K562 (cell line): ENCODE measurements around the gene ADGRB2. TPM values are rescaled to one million over a fixed set of nuclear protein-coding genes. Genes with fewer than 3 reads are reported as not detected.

ENCODE experiments used
- CTCFL ChIP-seq: IDR thresholded peaks from 2 replicates; pipeline ENCODE4 v1.6.1; 2011; ENCODE audit warnings: borderline replicate concordance, low read depth, mild to moderate bottlenecking, moderate library complexity, low read length; ENCODE audit not compliant: insufficient read depth, poor library complexity, severe bottlenecking
- EHMT2 ChIP-seq: fragments of 450-650 bp; IDR thresholded peaks from 2 replicates; pipeline ENCODE4 v1.6.1; 2018; ENCODE audit warnings: antibody characterized with exemption
- GATAD2A ChIP-seq: fragments of 450-650 bp; IDR thresholded peaks from 2 replicates; pipeline ENCODE4 v1.6.1; 2017
- KDM2B ChIP-seq: fragments of 250-450 bp; sonication (Bioruptor Pico); IDR thresholded peaks from 2 replicates; pipeline ENCODE4 v1.8.0; 2021; ENCODE audit warnings: mild to moderate bottlenecking, moderate library complexity
- LARP7 ChIP-seq: fragments of 450-650 bp; IDR thresholded peaks from 2 replicates; pipeline ENCODE4 v1.6.1; 2016
- SIX5 ChIP-seq, 2 experiments: IDR thresholded peaks; 2 replicates each; pipeline ENCODE4 v1.6.1; 2011; ENCODE audit warnings: low read length in 2 of 2, borderline replicate concordance in 1 of 2, low read depth in 1 of 2, mild to moderate bottlenecking in 1 of 2, moderate library complexity in 1 of 2; ENCODE audit not compliant: insufficient read depth in 1 of 2
- STAT5A ChIP-seq: IDR thresholded peaks from 2 replicates; pipeline ENCODE4 v1.6.1; 2012; ENCODE audit warnings: low read length, inconsistent platforms, borderline replicate concordance
- ZBTB40 ChIP-seq, 2 experiments: fragments of 450-650 bp in 1 of 2; sonication (generic) in 1 of 2; formaldehyde crosslinking in 1 of 2; IDR thresholded peaks; 2 replicates each; pipeline versions ENCODE4 v1.7.1 to v1.9.0; 2016 to 2022; ENCODE audit warnings: inconsistent platforms in 1 of 2, mild to moderate bottlenecking in 1 of 2, missing genetic modification reagents in 1 of 2
- ZFP36 ChIP-seq: fragments of 150-350 bp; IDR thresholded peaks from 2 replicates; pipeline ENCODE4 v1.6.1; 2018; ENCODE audit warnings: low read length, low read depth; ENCODE audit not compliant: partially characterized antibody
- ZNF316 ChIP-seq: fragments of 450-650 bp; IDR thresholded peaks from 2 replicates; pipeline ENCODE4 v1.6.1; 2016
- ZNF57 ChIP-seq: fragments of 450-650 bp; formaldehyde crosslinking; IDR thresholded peaks from 2 replicates; pipeline ENCODE4 v1.4.0; 2020; ENCODE audit warnings: mild to moderate bottlenecking, moderate library complexity
- ZNF699 ChIP-seq: fragments of 250-450 bp; sonication (Bioruptor Pico); IDR thresholded peaks from 2 replicates; pipeline ENCODE4 v1.8.0; 2021; ENCODE audit warnings: mild to moderate bottlenecking, moderate library complexity; ENCODE audit not compliant: insufficient replicate concordance
- polyA plus RNA-seq, 8 experiments: library from polyadenylated mRNA; depleted of rRNA in 4 of 8; stranded (reverse) in 5 of 8; unstranded in 3 of 8; fragments of >200 nt; fragmentation: Nextera tagmentation in 2 of 8; fragmentation: Illumina TruSeq in 1 of 8; extraction: Ambion mirVana in 2 of 8; extraction: Trizol in 1 of 8; gene quantifications; 2 replicates each; pipeline versions ENCODE4 v1.2.1 to v1.2.3, GENCODE V29; 2011 to 2014; ENCODE audit warnings: inconsistent platforms in 1 of 8, missing spikeins in 1 of 8
- total RNA-seq, 7 experiments: library from RNA; depleted of rRNA in 6 of 7; stranded (reverse); fragments of >200 nt in 6 of 7; fragmentation: Illumina TruSeq in 2 of 7; extraction: Trizol in 2 of 7; gene quantifications; 2 replicates each; pipeline versions ENCODE4 v1.2.1 to v1.2.3, GENCODE V29; 2011 to 2021; ENCODE audit warnings: low replicate concordance in 1 of 7
- TF ChIP-seq, protein P1 (sequence below), 2 experiments: fragments of 250-450 bp in 1 of 2; fragments of 450-650 bp in 1 of 2; sonication (Bioruptor Pico) in 1 of 2; IDR thresholded peaks; 2 replicates each; pipeline versions ENCODE4 v1.6.1 to v1.8.0; 2016 to 2021; ENCODE audit warnings: mild to moderate bottlenecking in 2 of 2, moderate library complexity in 2 of 2, missing compliant biosample characterization in 1 of 2, missing genetic modification characterization in 1 of 2

ADGRB2 gene
- total and polyA plus RNA-seq, 9 of the 15 experiments (the other 6 are each of a cell fraction or from before 2014, with no cell fraction given): 0.04 to 0.23 (median 0.20) TPM; not detected in 2

GRCh38 chr1:31715873-31716220 is 48.3 kb downstream of the ADGRB2 start (continued):
- TF ChIP-seq, protein P1, sequence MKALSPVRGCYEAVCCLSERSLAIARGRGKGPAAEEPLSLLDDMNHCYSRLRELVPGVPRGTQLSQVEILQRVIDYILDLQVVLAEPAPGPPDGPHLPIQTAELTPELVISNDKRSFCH (CRISPR knock-in tag; IDR thresholded peaks at IDR 0.05): no peak
- TF ChIP-seq, protein P1 (tag; IDR thresholded peaks at IDR 0.05): 0 out of 2 replicates have a peak, but pooled peaks have one; percentile 5
- TF ChIP-seq ZBTB40 (IDR thresholded peaks at IDR 0.05) (no peak), ZBTB40 (CRISPR knock-in tag; IDR thresholded peaks at IDR 0.05) (no peak), CTCFL (no peak), ZNF316 (peak; percentile 1; the same call in 1 of the 2 replicates), GATAD2A (no peak), LARP7 (0 out of 2 replicates have a peak, but pooled peaks have one; percentile 14), ZNF57 (CRISPR knock-in tag) (no peak), ZFP36 (no peak), KDM2B (no peak), STAT5A (no peak), ZNF699 (CRISPR knock-in tag) (no peak), EHMT2 (0 out of 2 replicates have a peak, but pooled peaks have one; percentile 34), SIX5 (IDR thresholded peaks at IDR 0.05; ENCODE audit: borderline replicate concordance in 1 of 2, insufficient read depth in 1 of 2, low read depth in 1 of 2, low read length in 2 of 2) (no peak)
